ENCODE data around the gene MAPK10.

The MAPK10 gene

DNA sequence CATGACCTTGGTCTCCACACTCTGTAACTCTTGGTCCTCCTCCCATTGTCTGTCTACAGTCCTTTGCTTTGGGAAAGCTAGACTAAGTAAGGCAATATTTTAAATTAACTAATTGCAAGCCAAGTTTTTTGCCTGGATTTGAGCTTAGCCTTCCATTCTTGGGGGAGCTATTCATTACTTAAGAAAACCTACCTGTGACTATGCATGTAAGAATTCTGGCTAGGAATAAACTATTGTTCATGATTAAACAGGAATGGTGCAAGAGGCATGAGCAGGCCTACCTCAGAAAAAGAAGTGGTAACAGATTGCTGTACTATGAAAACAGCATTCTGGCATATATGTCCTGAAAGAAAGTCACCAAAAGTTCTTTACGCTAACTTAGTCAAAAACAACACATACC is 309.4 kb downstream of the MAPK10 start:
- Histone ChIP-seq H3K27ac (ENCODE audit: extremely low read depth, low read depth, low read length) (no peak overlapping the region), H3K4me1 (ENCODE audit: control insufficient read depth, insufficient read depth, low read length) (no peaks in the 10 kb centered on the region), H3K4me3 (ENCODE audit: low read depth, low read length) (no peak overlapping the region), H3K9me3 (ENCODE audit: control insufficient read depth, insufficient read depth, low read depth, low read length) (no peaks in the 10 kb centered on the region), H3K36me3 (ENCODE audit: control insufficient read depth in 2 of 2, insufficient read depth in 1 of 2, low read length in 2 of 2) (no peaks in the 10 kb centered on the region)
- no peak for TF ChIP-seq ZNF692 (tag by site-specific recombination; IDR thresholded peaks at IDR 0.05)
- no peak for TF ChIP-seq HOXC10 (CRISPR knock-in tag; IDR thresholded peaks at IDR 0.05)
- no peak for TF ChIP-seq EGR2 (tag by site-specific recombination; IDR thresholded peaks at IDR 0.05; ENCODE audit: low read depth)
- no peak for TF ChIP-seq ZNF514 (tag by site-specific recombination; IDR thresholded peaks at IDR 0.05)
- no peak for TF ChIP-seq ZNF701 (tag by site-specific recombination; IDR thresholded peaks at IDR 0.05)
- no peak for TF ChIP-seq ZNF175 (tag by site-specific recombination; IDR thresholded peaks at IDR 0.05)
- no peak for TF ChIP-seq GLIS2 (tag by site-specific recombination; IDR thresholded peaks at IDR 0.05)
- POLR2A ChIA-PET, result no interaction called here
- CTCF ChIA-PET, result no interaction called here

DNA sequence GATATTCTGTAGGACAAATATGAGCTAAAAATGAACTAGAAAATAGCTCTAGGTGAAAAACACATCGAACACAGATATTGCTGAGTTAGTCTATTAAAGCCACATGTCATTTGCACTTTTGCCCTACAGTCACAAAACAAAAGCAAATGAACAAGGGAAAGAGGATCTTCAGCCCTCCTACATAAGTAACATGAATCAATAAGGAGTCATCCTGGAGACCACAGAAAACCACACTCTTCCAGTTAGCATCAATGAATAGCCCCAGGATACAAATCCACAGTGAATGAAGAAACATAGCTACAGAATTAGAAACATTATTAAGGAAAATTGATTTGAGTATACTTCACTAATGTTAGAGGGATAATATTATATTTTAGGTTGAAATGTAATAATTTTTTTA is 311.4 kb downstream of the MAPK10 start:
- TF ChIP-seq ZNF132 (tag by site-specific recombination; IDR thresholded peaks at IDR 0.05; ENCODE audit: borderline replicate concordance) (no peak), ZBTB10 (tag by site-specific recombination; IDR thresholded peaks at IDR 0.05) (no peak), ZNF571 (tag by site-specific recombination; IDR thresholded peaks at IDR 0.05) (no peak), ZNF626 (tag by site-specific recombination; IDR thresholded peaks at IDR 0.05) (no peak), ZNF394 (tag by site-specific recombination; IDR thresholded peaks at IDR 0.05; ENCODE audit: borderline replicate concordance) (no peak), ZNF501 (tag by site-specific recombination; IDR thresholded peaks at IDR 0.05) (no peak), ZNF510 (tag by site-specific recombination; IDR thresholded peaks at IDR 0.05; ENCODE audit: insufficient replicate concordance) (no peak), ZNF433 (tag by site-specific recombination; IDR thresholded peaks at IDR 0.05; ENCODE audit: low read depth) (no peak), ZNF366 (tag by site-specific recombination; conservative IDR thresholded peaks at IDR 0.05) (no peak), ZXDB (tag by site-specific recombination; IDR thresholded peaks at IDR 0.05) (no peak), CTCF (tag by site-specific recombination; IDR thresholded peaks at IDR 0.05) (no peak), ZNF223 (tag by site-specific recombination; IDR thresholded peaks at IDR 0.05) (no peak)
- TF ChIP-seq, protein P1, sequence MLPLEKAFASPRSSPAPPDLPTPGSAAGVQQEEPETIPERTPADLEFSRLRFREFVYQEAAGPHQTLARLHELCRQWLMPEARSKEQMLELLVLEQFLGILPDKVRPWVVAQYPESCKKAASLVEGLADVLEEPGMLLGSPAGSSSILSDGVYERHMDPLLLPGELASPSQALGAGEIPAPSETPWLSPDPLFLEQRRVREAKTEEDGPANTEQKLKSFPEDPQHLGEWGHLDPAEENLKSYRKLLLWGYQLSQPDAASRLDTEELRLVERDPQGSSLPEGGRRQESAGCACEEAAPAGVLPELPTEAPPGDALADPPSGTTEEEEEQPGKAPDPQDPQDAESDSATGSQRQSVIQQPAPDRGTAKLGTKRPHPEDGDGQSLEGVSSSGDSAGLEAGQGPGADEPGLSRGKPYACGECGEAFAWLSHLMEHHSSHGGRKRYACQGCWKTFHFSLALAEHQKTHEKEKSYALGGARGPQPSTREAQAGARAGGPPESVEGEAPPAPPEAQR (tag by site-specific recombination; IDR thresholded peaks at IDR 0.05), result no peak
- TF ChIP-seq, protein P2, sequence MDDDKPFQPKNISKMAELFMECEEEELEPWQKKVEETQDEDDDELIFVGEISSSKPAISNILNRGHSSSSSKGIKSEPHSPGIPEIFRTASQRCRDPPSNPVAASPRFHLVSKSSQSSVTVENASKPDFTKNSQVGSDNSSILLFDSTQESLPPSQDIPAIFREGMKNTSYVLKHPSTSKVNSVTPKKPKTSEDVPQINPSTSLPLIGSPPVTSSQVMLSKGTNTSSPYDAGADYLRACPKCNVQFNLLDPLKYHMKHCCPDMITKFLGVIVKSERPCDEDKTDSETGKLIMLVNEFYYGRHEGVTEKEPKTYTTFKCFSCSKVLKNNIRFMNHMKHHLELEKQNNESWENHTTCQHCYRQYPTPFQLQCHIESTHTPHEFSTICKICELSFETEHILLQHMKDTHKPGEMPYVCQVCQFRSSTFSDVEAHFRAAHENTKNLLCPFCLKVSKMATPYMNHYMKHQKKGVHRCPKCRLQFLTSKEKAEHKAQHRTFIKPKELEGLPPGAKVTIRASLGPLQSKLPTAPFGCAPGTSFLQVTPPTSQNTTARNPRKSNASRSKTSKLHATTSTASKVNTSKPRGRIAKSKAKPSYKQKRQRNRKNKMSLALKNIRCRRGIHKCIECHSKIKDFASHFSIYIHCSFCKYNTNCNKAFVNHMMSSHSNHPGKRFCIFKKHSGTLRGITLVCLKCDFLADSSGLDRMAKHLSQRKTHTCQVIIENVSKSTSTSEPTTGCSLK (tag by site-specific recombination; IDR thresholded peaks at IDR 0.05), result no peak
- H3K4me1 ChIP-seq (ENCODE audit: control insufficient read depth, insufficient read depth, low read length), result no peaks in the 10 kb centered on the region
- H3K9me3 ChIP-seq (ENCODE audit: control insufficient read depth, insufficient read depth, low read depth, low read length), result no peaks in the 10 kb centered on the region
- CTCF ChIA-PET, result interaction anchor here (0.7 kb wide), 1 partner anchor 679 kb away, joined by 3 read pairs; no protein-coding TSS in a partner anchor
- no peaks in the 10 kb centered on the region for H3K36me3 ChIP-seq (ENCODE audit: control insufficient read depth in 2 of 2, insufficient read depth in 1 of 2, low read length in 2 of 2)
- POLR2A ChIA-PET, result no interaction called here
- H3K4me3 ChIP-seq (ENCODE audit: low read depth, low read length), result no peak overlapping the region
- no peak overlapping the region for H3K27ac ChIP-seq (ENCODE audit: extremely low read depth, low read depth, low read length)

All from HEK293 (cell line).